Activated T-helper 9 cell treated with anti-CD3 and anti-CD28 coated beads, Interleukin-2, amount 50 U/mL, for 16 hours (primary cell): ENCODE results near the gene OCA2.

Experiments used
- DNase-seq: peaks from one replicate; pipeline ENCODE4 v3.0.0-alpha.2; 2020; ENCODE audit warnings: low read depth

Gene OCA2

GRCh38 chr15:27937851-27938250 lies 161.3 kb downstream of the OCA2 start:
- DNase-seq: no peak

GRCh38 chr15:27936164-27936563 lies 163.0 kb downstream of the OCA2 start:
- DNase-seq: no peak

GRCh38 chr15:27935328-27935727 lies 163.8 kb downstream of the OCA2 start:
- no peak for DNase-seq

- DNase-seq: no peak
Observed at GRCh38 chr15:27934782-27935181, 164.3 kb downstream of the OCA2 start.

GRCh38 chr15:27933562-27933961 lies 165.6 kb downstream of the OCA2 start:
- no peak for DNase-seq

- DNase-seq: no peak
Observed at GRCh38 chr15:27932600-27932999, 166.5 kb downstream of the OCA2 start.

GRCh38 chr15:27928386-27928785 lies 170.7 kb downstream of the OCA2 start:
- DNase-seq: no peak

GRCh38 chr15:27912283-27912682 lies 186.8 kb downstream of the OCA2 start:
- DNase-seq: no peak

- no peak for DNase-seq
Observed at GRCh38 chr15:27906802-27907201, 192.3 kb downstream of the OCA2 start.

- DNase-seq: no peak
Observed at GRCh38 chr15:27903405-27903804, 195.7 kb downstream of the OCA2 start.

- DNase-seq: no peak
Observed at GRCh38 chr15:27902680-27903385, 196.3 kb downstream of the OCA2 start.

- no peak for DNase-seq
Observed at GRCh38 chr15:27899583-27900285, 199.4 kb downstream of the OCA2 start.

GRCh38 chr15:27897481-27897880 lies 201.6 kb downstream of the OCA2 start:
- DNase-seq: no peak

GRCh38 chr15:27894645-27895044 lies 204.5 kb downstream of the OCA2 start:
- no peak for DNase-seq

GRCh38 chr15:27889258-27889657 lies 209.9 kb downstream of the OCA2 start:
- no peak for DNase-seq

- no peak for DNase-seq
Observed at GRCh38 chr15:27885201-27885600, 213.9 kb downstream of the OCA2 start.

GRCh38 chr15:27884726-27885125 lies 214.4 kb downstream of the OCA2 start:
- no peak for DNase-seq

- no peak for DNase-seq
Observed at GRCh38 chr15:27878841-27879240, 220.3 kb downstream of the OCA2 start.

GRCh38 chr15:27873828-27874227 lies 225.3 kb downstream of the OCA2 start:
- no peak for DNase-seq

GRCh38 chr15:27873039-27873438 lies 226.1 kb downstream of the OCA2 start:
- DNase-seq: no peak

GRCh38 chr15:27872355-27872754 lies 226.8 kb downstream of the OCA2 start:
- no peak for DNase-seq

GRCh38 chr15:27871902-27872260 lies 227.2 kb downstream of the OCA2 start:
- DNase-seq: no peak

- no peak for DNase-seq
Observed at GRCh38 chr15:27871078-27871901, 227.8 kb downstream of the OCA2 start.
